NCI-H2029 treated with DMSO at 0.1 percent for 48 hours (cell line): ENCODE data around the gene GPR37.

Source experiments
- DNase-seq: peaks from one replicate; lab custom pipeline; 2025; lab: John Stamatoyannopoulos, UW

The GPR37 gene

DNA sequence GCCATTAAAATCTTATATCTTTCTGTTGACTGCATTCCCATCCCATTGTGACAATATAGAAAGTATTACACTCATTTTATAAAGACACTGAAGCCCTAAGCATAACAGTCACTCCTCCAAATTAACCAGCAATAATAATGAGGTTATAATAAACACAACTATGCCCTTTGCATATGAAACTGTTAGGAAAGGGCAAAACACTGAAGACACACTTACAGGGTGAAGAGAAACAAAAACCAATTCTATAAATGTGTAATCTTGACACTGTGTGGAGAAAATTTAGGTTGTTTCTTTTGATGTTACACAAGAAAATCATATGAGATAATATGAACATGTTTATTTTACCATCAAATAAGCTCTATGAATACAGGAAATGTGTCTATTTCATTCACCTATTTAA is 14.0 kb upstream of the GPR37 start:
- no peak for DNase-seq

DNA sequence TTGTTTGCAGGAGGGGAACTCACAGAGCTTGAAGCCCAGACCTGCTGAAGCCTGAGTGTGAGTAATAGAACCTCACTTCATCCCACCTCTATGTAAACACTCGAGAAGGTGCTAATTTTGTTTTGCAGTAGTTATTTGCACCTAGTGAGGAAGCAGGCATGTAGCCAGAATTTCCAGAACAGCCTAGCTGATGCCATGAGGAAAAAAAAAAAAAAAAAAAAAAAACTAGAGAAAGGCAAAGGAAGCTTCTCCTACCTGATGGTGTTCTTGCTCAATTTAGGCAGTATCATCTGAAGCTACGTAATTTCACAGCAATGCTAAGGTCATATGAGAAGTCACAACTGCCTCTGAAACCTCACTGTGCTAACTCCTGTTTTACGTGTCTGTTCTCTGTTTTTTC is 13.6 kb upstream of the GPR37 start:
- peak; percentile 90 for DNase-seq

DNA sequence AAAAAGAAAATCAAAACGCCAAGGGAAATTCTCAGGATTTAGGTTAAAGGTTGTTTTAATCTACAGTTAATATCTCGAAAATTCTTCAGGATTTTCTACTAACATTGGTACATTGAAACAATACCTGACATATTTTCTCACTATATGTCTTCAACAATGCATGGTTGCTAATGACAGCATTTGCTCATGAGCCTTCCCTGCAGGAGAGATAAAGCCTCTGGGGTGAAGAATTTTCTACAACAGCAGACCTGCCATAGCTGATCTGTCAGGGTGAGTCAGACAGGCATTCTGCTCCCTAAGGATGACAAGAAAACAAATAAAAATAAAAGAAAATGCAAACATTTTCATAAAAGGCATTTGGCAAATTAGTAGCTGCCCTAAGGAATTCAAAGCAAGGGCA is 11.7 kb upstream of the GPR37 start:
- DNase-seq: no peak

DNA sequence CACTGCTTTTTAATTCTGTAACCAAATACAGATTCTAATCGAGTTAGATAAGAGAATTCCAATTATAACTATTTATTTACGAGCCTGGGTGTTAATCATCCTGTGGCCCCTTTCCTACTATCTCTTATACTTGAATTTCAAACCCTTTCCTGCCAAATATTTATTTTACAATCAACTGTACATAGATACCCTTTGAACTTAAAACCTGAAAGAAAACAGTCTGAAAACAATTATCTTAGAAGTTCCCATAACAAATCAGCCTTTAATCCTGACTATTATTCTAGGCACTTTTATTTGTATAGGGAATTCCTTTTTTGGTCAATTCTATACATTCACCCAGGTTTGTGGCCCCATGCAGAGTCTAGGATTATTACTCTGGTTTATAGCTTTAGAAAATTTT is 10.6 kb upstream of the GPR37 start:
- DNase-seq: no peak

DNA sequence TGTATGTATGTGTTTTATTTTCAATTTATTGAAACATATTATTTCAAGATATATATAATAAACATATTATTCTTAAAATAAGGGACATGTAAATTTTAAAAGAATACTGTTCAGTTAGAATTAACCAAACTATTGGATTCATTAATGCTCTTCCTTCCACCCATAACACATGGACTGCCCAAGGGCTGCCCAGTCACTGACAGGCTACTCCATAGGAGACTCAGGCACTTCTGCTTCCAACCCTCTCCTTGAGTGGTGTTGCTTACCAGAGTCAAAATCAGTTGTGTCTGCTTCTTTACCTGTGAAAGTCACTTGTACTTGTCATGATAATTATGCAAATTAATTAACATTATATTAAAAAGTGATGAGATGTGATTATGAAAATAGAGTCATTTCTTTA is 9.8 kb upstream of the GPR37 start:
- no peak for DNase-seq

DNA sequence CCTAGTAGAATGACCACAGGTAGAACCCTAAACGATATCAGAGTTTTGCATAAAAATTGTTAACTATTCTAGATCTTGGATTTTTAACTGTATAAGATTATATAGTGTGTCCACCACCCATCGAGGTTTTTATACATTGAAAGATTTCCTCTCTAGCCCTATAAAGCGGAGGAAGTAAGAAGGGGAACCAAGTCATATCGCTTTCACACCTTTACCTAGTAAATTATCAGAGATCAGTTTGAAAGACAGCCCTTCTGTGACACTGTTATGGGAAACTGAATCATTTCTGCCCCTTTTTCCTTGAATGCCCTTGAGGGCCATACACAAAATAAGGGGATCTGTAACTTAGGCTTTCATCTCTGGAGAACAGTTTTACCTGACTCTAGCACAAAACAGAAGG is 8.3 kb upstream of the GPR37 start:
- no peak for DNase-seq

DNA sequence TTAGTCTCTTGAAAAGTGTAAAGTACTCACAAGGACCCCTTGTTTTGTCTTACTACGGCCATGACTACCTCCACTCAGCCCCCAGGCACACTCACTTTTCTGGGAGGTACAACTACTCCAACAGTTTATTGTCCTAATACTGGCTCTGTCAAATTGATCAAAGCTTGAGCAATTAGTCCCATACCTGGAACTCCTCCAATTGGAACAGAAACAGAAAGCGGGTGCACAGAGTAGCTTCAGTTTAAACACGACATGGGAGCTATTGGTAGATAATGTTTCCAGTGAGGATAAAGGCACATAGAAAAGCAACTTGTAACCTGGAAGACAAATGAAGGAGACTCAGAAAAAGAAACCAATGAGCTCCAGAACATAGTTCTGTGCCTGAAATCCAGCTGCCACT is 7.7 kb upstream of the GPR37 start:
- DNase-seq: no peak

DNA sequence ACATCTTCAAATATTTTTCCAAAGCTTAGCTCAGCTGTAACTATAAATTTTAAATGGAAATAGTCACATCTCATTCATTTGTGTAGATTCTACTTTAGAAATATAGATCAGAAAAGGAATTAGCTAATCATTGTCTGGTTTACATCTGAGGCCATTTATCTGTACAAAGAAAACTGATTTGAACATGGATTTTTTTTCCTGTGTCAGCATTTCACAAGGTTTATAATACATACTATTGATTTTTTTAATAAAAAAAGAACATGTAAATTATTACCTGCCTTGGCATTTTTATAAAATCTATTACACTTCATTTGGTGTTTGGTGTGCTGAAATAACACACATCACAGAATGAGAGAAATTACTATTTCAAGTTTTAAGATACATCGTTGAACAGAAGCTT is 3.5 kb upstream of the GPR37 start:
- no peak for DNase-seq

DNA sequence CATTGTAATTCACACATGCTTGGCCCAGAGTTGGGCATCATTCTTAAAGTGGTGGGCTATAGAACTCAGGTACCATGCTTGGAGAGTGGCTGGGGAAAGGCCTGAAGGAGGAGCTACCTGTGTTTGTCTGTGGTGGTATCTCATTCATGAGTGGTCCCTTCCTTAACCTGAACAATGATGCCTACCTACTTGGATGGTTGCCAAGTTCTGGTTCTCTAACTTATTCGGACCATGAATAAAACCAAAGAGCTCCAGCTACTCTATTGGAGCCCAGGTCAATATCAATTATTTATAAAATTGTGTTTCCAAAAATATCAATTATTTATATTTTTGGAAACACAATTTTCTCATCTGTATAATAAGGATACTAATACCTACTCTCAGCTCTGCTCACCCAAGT is 2.9 kb upstream of the GPR37 start:
- no peak for DNase-seq

DNA sequence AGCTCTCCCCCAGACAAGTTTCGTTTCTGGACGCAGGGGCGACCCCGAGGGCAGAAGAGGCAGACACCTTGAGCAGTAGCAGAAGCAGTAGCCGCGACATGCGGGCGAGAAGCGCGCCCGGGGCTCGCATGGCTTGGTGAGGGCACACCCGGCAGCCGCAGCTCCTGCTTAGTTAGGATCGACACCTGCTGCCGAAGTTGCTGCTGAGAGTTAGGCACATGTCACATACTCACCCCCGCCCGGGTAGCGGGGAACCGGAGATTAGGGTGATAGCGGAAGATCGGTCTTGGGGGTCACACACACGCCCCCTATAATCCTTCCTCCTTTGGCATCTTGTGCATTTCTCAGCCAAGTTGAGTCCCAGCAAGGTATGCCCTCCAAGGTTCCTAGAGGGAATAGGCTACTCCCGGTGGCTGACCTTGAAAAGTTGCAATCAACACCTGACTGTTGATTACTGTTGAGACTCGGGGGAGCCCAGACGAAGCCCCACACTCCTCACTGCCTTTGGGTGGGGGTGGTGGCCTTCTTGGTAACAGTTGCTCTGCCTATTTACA is 668 bp downstream of the GPR37 start:
- DNase-seq: no peak

DNA sequence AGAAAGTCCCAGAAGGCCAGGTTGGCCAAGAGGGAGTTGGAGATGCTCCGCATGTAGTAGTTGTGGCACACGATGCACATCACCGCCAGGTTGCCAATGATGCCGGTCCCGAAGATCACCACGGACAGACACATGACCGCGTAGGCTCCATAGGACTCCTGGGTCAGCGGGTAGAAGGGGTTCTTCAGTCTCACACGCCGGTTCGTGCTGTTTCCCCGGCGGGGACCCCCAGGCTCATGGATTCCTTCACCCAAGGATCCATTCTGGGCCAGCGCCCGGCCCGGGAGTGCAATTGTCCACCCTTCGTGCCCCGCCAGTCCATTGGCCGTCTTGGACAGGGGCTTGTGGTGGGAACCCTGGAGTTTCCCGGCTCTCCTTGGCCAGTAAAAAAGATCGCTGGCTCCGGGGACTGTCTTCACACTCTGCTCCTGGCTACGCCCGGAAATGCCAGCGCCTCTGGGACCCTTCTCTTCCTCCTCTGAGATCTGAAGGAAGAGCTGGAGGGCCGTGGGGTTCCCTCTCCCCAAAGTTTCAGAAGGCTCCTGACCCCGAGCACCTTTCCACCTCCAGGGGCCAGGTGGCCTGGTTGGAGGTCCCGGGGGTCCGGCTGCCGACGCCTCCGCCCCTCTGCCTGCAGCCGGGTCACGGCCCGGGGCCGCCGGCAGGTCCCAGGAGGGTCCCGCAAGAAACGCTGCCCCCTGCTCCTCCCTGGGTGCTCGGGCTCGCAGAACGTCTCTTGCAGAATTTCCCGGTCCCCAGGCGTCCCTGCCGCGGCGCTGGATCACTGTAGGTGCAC is 1.3 kb downstream of the GPR37 start:
- DNase-seq: no peak

DNA sequence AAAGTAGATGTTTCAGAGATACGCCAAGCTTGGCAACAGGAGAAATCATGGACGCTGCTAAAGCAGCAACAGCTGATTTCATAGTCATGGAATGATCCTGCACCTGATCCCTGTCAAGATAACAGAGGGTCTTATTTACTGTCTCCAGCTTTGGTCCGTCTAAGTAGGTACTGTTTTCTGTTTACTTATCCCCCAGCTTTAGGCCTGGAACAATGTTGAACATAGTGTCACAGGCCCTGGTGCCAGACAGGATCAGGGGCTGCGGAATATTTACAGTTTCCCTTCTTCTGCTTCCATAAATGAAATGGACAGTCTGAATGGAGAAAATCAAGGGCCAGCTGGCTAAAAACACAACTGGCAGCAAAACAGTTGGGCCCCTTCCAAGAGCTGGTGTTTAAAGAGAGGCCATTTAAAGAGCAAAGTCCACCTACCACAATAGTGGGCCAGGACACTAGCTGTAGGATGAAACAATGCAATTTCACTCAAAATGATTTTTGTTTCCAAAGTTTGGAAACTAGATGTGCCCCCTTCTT is 2.9 kb downstream of the GPR37 start:
- peak; percentile 82 for DNase-seq

DNA sequence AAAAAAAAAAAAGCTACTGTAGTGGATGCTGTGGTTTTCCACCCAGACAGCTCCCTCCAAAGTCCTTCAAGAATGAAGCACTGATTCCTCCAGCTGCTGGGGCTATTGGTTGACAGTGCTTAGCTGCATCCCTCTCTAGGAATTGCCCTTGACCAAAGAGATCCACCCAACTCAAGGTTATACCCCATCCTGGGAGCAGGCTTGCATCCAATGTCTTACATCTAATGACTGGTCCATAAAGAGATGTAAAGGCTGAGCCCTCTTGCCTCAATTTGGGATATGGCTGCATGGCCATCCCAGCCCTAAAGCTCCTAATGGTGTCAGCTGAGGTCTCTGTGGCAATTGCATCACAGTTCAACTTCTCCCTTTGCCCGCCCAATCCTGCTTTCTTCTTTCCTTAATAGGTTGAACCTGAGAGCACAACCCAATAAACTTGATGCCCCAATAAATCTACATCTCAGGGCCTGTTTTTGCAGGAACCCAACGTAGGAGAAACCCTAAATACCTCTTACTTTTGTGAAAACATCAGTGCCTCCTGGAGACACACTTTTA is 4.4 kb downstream of the GPR37 start:
- no peak for DNase-seq

DNA sequence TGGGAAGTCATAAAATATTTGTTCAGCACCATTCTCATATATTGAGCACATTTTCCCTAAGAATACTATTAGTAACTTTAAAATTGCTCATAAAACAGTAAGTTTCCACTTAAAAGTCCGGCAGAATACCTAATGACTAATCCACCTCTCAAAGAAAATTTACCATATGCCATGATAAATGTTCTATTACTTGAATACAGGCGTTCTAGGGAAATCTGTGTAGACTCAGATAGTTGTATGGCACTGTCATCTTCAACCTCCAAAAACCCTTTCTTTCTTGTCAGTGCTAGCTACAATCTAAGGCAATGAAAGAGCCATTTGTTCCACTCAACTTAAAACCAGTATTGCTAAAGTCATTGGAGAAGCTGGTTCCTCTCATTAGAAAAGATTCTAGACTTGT is 7.3 kb downstream of the GPR37 start:
- DNase-seq: no peak

DNA sequence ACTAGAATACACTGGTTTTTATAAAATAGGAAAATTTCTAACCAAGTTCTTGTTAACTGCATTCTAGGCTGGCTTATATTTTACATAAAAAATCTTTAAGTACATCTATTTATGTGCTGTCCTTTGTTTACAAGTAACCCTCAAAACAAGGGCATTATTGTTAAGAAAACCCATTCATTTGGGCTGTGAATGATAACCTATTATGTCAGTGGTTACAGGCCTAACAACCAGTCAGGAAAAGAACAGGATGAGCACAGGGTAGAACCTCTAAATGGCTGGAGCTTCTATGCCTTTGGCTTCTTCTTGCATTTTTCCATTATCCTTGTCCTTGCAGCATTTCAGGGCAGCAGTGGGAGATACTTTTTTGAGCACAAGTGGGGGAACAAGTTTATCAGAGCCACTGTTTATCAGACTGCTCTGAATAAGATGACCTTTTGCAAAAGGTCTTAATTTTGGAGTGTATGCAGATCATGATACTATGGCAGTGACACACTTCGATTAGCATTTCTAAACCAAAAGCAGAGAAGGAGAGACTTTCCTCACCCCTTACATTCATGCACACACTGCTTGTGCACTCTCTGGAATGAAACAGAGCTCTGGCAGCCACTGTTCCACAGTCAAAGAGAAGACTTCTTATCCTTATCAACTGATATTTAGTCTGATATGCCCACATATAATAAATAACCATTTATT is 10.9 kb downstream of the GPR37 start:
- no peak for DNase-seq

DNA sequence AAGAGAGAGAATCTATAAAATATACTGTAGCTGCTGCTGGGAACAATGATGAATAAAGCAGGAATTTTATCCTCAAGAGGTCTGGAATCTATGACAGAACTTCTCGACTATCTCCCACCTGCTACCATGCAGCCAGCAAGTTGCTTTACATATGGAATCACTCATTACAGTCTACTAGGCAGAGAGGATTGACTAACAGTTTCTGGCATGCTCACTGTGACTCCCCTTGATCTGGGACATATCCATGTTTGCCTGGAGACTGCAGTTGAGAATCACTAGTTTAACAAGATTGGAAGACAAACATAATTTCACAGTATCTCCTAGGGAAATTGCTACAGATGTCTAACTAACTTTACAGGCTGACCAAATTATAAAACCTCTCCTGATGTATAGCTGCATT is 13.3 kb downstream of the GPR37 start:
- DNase-seq: no peak

DNA sequence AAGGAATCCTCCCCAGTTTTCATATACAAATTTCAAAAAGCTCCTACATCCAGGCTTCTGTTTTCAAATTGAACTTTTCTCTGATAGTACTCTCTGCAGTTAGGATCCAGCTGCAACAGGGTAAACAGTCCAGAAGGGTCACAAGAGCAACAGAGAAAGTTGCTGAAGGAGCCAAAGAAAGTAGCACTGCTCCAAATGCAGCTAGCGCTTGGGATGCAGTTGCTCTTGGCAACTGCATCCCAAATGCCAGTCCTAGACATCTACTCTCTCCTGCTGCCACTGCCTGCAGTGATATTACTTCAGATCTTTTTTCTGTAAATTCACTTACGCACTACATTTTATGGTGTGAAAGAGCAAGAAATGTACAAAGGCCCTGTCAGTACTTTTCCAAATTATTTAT is 14.6 kb downstream of the GPR37 start:
- DNase-seq: no peak

DNA sequence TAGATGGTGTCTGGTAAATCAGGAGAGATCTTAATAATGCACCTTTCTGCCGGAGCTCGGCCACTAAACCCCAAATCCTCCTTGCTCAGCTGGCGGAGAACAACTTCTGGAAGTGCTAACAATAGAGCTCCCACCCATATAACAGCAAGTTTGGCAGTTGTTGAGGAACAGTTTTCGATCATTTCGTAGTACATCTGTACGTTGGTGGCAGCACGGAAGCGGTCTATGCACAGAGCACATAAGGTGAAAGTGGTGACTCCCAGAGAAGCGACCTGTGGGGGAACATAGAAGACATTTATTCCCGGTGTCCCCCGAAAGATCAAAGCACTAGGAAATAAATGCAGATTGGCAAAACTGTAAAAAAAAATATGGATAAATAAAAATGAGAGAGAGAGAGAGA is 18.5 kb downstream of the GPR37 start:
- no peak for DNase-seq

DNA sequence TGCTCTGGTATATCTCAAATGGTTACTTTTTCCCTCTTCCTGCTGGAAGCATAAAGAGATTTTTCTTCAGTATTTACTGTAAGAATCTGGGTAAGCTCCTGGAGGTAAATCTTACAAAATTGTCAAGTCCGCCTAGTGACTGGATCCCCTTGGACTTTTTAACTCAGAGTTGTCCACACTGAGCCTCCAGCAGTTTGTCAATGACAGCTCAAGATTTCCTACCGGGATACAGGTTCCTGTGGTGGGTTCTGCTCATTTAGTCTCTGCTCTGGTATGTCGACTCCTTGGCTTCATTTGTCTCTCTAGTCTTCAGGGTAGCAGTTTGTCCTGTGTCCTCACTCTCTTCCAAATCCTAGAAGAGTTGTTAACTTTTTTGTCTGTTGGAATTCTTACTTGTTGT is 27.0 kb downstream of the GPR37 start:
- no peak for DNase-seq

DNA sequence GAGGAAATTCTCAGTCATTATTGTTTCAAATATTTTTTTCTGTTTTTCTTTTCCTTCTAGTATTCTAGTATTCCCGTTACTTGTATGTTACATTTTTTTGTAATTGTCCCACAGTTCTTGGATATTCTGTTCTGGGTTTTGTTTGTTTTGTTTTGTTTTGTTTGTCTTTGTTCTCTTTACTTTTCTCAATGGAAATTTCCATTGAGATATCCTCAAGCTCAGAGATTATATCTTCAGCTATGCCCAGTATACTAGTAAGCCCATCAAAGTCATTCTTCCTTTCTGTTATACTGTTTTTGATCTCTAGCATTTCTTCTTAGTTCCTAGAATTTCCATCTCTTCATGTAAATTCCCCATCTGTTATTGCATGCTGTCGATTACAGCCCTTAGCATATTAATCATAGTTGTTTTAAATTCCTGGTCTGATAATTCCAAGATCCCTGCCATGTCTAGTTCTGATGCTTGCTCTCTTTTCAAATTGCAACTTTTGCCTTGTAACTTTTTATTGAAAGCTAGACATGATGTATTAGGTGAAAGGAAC is 27.8 kb downstream of the GPR37 start:
- DNase-seq: no peak

DNA sequence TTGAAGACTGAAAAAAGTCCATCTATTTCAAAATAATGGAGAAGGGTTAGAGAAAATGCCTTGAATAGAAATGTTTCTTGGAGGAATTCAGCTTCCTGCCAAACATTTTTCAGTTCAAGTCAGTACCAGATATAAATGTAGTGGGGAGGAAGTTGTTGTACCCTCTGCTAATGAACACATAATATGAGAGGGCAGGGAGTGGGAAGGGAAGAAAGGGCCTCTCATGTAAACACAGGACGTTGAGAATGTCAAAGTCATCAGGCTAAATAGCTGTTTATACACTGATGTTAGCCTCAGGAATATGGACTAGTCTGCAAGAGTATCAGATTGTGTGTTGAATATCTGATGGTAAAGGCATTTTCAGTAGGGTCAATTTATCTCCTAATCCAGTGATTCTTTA is 37.0 kb downstream of the GPR37 start:
- DNase-seq: no peak

DNA sequence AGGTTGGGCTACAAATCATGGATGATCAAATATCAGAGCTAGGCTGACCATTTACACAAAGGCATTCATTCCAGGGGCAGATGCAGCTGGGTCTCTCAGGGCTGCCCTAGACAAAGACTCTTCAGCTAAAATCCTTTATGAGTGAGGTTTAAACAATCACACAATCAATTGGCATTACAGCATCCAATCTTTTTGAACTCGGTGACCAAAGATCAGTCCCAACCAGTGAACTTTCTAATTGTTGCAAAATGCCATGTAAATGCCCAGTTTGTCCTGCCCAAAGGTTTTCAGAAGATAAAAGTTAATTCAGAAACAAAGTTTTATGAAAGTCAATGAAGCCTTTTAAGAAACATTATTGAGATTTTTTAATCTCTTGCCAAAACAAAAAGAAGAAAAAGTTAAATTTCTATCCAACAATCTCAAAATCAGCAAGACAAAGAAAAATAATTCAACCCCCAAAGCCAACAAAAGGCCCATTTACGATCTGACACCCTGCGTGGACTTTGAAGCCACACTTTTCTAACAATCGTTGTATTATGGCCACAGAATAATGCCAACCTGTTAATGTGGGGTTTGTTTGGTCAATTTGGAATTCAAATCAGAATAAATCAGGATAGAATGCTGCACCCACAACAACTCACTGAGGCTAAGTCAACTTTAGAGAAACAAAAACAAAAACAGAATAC is 40.9 kb downstream of the GPR37 start:
- no peak for DNase-seq
